Measurements from ENCODE around the gene IL10RB. TPM values are rescaled to one million over a fixed set of nuclear protein-coding genes. Genes with fewer than 3 reads are reported as not detected.
"Not testable (repeated sequence)": the region's sequence is repeated elsewhere in the genome, so short reads cannot be mapped to it uniquely, and the experiment has no call there.

The IL10RB gene
- total RNA-seq, result 10 to 100 TPM; 13.1 to 23.7 (median 20.5) TPM

DNA sequence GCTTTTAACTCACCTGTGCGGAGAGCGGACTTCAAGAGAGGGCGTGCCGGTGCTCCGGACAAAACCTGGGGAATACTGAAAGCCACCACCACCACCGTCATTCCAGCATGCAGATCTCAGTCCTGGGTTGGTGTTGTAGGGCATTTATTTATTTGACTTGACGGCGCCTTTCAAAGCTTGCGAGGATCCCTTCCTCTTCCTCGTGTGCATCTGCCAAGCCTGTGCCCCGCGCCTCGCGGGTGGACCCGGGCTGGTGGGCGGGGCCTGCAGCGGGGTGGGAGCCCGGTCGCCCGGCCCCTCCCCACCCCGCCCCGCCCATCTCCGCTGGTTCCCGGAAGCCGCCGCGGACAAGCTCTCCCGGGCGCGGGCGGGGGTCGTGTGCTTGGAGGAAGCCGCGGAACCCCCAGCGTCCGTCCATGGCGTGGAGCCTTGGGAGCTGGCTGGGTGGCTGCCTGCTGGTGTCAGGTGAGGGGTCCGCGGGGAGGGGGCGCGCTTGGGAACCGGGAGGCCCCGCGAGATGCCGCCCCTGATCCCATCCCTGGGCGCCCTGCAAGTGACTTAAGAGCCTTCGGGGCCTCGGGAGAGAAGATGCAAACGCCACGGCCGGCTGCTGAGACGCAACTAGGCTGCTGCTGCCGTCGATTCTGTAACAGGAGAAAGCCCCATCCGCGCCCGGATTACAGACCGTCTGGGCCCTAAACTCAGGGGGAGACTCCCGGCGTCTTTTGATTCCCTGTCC lies at the start of gene IL10RB:
IL10RB (plus strand) TSS at position 318 of the 739 bp plus-strand sequence; CDS start at position 417, 99 bp downstream.
- peaks cover 0 to 51% of the 10 kb centered on the region in 2 donors for H3K36me3 ChIP-seq
- peak; percentile 22 to 35 for TF ChIP-seq POLR2A (IDR thresholded peaks at IDR 0.05)
- TF ChIP-seq, protein P1, sequence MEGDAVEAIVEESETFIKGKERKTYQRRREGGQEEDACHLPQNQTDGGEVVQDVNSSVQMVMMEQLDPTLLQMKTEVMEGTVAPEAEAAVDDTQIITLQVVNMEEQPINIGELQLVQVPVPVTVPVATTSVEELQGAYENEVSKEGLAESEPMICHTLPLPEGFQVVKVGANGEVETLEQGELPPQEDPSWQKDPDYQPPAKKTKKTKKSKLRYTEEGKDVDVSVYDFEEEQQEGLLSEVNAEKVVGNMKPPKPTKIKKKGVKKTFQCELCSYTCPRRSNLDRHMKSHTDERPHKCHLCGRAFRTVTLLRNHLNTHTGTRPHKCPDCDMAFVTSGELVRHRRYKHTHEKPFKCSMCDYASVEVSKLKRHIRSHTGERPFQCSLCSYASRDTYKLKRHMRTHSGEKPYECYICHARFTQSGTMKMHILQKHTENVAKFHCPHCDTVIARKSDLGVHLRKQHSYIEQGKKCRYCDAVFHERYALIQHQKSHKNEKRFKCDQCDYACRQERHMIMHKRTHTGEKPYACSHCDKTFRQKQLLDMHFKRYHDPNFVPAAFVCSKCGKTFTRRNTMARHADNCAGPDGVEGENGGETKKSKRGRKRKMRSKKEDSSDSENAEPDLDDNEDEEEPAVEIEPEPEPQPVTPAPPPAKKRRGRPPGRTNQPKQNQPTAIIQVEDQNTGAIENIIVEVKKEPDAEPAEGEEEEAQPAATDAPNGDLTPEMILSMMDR (IDR thresholded peaks at IDR 0.05), result no peak
- no peak for TF ChIP-seq EP300 (IDR thresholded peaks at IDR 0.05)
- TF ChIP-seq POLR2AphosphoS5 (IDR thresholded peaks at IDR 0.05), result peak; percentile 76

DNA sequence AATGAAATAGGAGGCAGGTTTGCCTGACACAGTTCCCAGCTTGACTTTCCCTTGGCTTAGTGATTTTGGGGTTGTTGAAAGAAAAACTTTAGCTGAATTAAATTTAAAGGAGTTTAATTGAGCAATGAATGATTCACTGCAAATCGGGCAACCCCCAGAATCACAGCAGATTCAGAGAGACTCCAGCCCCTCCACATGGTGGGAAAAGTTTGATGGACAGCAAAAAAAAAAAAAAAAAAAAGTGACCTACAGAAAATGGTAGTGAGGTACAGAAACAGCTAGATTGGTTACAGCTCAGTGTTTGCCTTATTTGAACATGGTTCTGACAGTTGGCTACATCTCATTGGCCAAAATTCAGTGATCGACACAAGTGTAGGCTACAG lies 49.0 kb upstream of the IL10RB start:
- Histone ChIP-seq H3K27me3 (peaks cover 9% of the 10 kb centered on the region), H3K4me1 (peaks cover 0 to 3% (median 0%) of the 10 kb centered on the region in 3 donors), H3K9me3 (peaks cover 0 to 2% (median 0%) of the 10 kb centered on the region in 3 donors), H3K36me3 (no peaks in the 10 kb centered on the region), H3K4me3 (no peak overlapping the region), H3K27ac (no peak overlapping the region)
- TF ChIP-seq, protein P1 (IDR thresholded peaks at IDR 0.05), result no peak
- TF ChIP-seq EP300 (IDR thresholded peaks at IDR 0.05) (no peak), POLR2A (IDR thresholded peaks at IDR 0.05) (no peak), POLR2AphosphoS5 (IDR thresholded peaks at IDR 0.05) (no peak)
- WGBS, 2 donors (ENCODE audit: low coverage in 1 of 2), result 78 to 100% methylated on average over 1 to 2 of the region's 2 CpGs
- ATAC-seq, result no peak

More for the DNA sequence above, at the start of gene IL10RB:
- H3K9me3 ChIP-seq, result no peaks in the 10 kb centered on the region
- H3K27me3 ChIP-seq, result no peaks in the 10 kb centered on the region
- H3K27ac ChIP-seq, result peak within 1 kb of the TSS; percentile 3 to 87 (median 86)
- peak within 1 kb of the TSS; percentile 71 to 86 for H3K4me3 ChIP-seq
- 1% methylated on average over 6 to 10 of the region's 60 CpGs for WGBS, 2 donors (ENCODE audit: low coverage in 1 of 2)
- H3K4me1 ChIP-seq, result peaks cover 0 to 31% (median 4%) of the 10 kb centered on the region in 3 donors
- ATAC-seq, result peak; percentile 92

DNA sequence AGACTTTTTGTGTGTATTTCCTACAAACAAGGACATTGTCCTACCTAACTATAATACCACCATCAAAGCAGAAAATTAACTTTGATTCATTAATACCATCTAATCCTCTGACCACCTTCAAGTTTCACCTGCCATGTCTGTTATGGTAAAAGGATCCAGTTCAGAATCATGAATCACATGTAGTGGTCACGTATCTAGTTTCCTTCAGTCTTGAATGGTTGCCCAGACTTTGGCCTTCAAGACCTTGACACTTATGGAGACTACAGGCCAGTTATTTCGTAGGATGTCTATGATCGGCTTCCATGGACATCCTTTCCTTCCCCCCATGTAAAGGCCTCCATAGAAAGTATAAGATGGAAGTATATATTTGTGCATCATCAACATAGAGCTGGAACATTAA lies 46.9 kb upstream of the IL10RB start:
- H3K9me3 ChIP-seq, result peaks cover 0 to 4% (median 0%) of the 10 kb centered on the region in 3 donors
- H3K27ac ChIP-seq, result no peak overlapping the region
- WGBS, 2 donors (ENCODE audit: low coverage in 1 of 2), result 100% methylated on average over 1 to 2 of the region's 3 CpGs
- H3K4me3 ChIP-seq, result no peak overlapping the region
- H3K27me3 ChIP-seq, result peaks cover 9% of the 10 kb centered on the region
- ATAC-seq, result no peak
- TF ChIP-seq EP300 (IDR thresholded peaks at IDR 0.05) (no peak), POLR2AphosphoS5 (IDR thresholded peaks at IDR 0.05) (no peak), POLR2A (IDR thresholded peaks at IDR 0.05) (no peak)
- TF ChIP-seq, protein P1 (IDR thresholded peaks at IDR 0.05), result no peak
- no peaks in the 10 kb centered on the region for H3K36me3 ChIP-seq
- no peaks in the 10 kb centered on the region for H3K4me1 ChIP-seq

DNA sequence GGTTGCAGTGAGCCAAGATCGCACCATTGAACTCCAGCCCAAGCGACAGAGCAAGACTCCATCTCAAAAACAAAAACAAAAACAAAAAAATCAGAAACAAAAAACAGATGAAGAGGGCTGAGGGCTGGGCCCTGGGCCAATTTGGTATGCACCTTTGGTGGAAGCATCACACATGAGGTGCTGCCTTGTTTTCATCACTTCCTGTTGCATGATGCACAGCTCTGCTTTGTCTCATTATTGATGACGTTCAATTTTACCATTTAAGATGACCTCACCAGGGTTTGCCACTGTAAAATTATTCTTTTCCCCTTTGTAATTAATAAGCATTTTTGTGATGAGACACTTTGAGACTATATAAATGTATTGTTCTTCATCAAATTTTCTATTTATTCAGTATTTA lies 46.2 kb upstream of the IL10RB start:
- Histone ChIP-seq H3K27ac (no peak overlapping the region), H3K9me3 (peaks cover 0 to 4% (median 0%) of the 10 kb centered on the region in 3 donors), H3K27me3 (peaks cover 9% of the 10 kb centered on the region), H3K4me3 (no peak overlapping the region), H3K36me3 (no peaks in the 10 kb centered on the region), H3K4me1 (no peaks in the 10 kb centered on the region)
- ATAC-seq, result no peak
- 78 to 94% methylated on average over 1 to 3 of the region's 3 CpGs for WGBS, 2 donors (ENCODE audit: low coverage in 1 of 2)
- TF ChIP-seq, protein P1 (IDR thresholded peaks at IDR 0.05), result no peak
- TF ChIP-seq EP300 (IDR thresholded peaks at IDR 0.05) (no peak), POLR2A (IDR thresholded peaks at IDR 0.05) (no peak), POLR2AphosphoS5 (IDR thresholded peaks at IDR 0.05) (no peak)

DNA sequence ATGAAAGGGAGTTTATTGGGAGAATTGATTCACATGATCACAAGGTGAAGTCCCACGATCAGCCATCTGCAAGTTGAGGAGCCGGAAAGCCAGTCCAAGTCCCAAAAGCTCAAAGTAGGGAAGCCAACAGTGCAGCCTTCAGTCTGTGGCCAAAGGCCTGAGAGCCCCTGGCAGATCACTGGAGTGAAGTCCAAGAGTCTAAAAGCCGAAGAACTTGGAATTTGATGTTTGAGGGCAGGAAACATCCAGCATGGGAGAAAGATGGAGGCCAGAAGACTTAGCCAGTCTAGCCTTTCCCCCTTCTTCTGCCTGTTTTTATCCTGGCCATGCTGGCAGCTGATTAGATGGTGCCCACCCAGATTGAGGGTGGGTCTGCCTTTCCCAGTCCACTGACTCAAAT lies 40.8 kb upstream of the IL10RB start:
- H3K27ac ChIP-seq, H3K36me3 ChIP-seq, H3K9me3 ChIP-seq, ATAC-seq, H3K27me3 ChIP-seq, H3K4me1 ChIP-seq, H3K4me3 ChIP-seq: not testable (repeated sequence)
- WGBS, 2 donors (ENCODE audit: low coverage in 1 of 2), result 67% methylated on average over 1 of the region's 3 CpGs; no CpG with 5 or more reads in 1 of the 2 donors
